ENCODE results near the gene GOLGA6L10. TPM values are rescaled to one million over a fixed set of nuclear protein-coding genes. Genes with fewer than 3 reads are reported as not detected.
"Not testable (repeated sequence)": the region's sequence is repeated elsewhere in the genome, so short reads cannot be mapped to it uniquely, and the experiment has no call there.

GOLGA6L10 gene
- total RNA-seq, 1 experiment from 2014 or later, result 2.0 TPM

GRCh38 chr15:82329039-82329438, 20.2 kb downstream of the GOLGA6L10 start:
- not testable (repeated sequence) for H3K79me2 ChIP-seq (ENCODE audit: insufficient read depth, low read length); H3K4me2 ChIP-seq (ENCODE audit: insufficient read depth, insufficient read length, low read length); H2BK20ac ChIP-seq (ENCODE audit: low read depth, low read length, poor library complexity, severe bottlenecking); H4K8ac ChIP-seq (replicated peaks; ENCODE audit: insufficient read length, low read depth, low read length); H3K27ac Mint-ChIP-seq; H3K4me1 ChIP-seq (ENCODE audit: insufficient read depth, low read length); H3K27ac ChIP-seq (ENCODE audit: insufficient read length, low read depth, low read length); H3K18ac ChIP-seq (ENCODE audit: insufficient read length, low read depth, low read length); H3K56ac ChIP-seq (ENCODE audit: insufficient read length, low read depth, low read length); H3K23ac ChIP-seq (ENCODE audit: insufficient read length, low read depth, low read length); H4K20me1 ChIP-seq (ENCODE audit: control insufficient read depth, insufficient read depth, insufficient read length); H3K36me3 Mint-ChIP-seq (ENCODE audit: insufficient read depth in 1 of 3, low read depth in 3 of 3); H2BK5ac ChIP-seq (ENCODE audit: insufficient read length, low read length); H2BK12ac ChIP-seq (ENCODE audit: insufficient read length, low read depth, low read length); H3K9ac ChIP-seq (ENCODE audit: extremely low read depth, insufficient read length, low read length); H3K27me3 Mint-ChIP-seq (ENCODE audit: low read depth); H3K14ac ChIP-seq (ENCODE audit: insufficient read depth, low read length); H4K5ac ChIP-seq (ENCODE audit: insufficient read length, low read depth, low read length); H3K23me2 ChIP-seq (ENCODE audit: insufficient read length, low read depth, low read length, poor library complexity, severe bottlenecking); H3T11ph ChIP-seq (ENCODE audit: low read length); H3K4ac ChIP-seq (ENCODE audit: low read depth, low read length); H2AFZ ChIP-seq (ENCODE audit: low read length); H3K9me3 Mint-ChIP-seq; DNase-seq; H3K9me3 ChIP-seq (ENCODE audit: control insufficient read depth, low read depth, low read length); H4K91ac ChIP-seq (ENCODE audit: insufficient read length, low read depth, low read length); H3K79me1 ChIP-seq (ENCODE audit: insufficient read depth, low read depth, low read length, poor library complexity, severe bottlenecking); H3K27me3 ChIP-seq (ENCODE audit: insufficient read depth, low read length); H2AK5ac ChIP-seq (ENCODE audit: insufficient read length, low read length); H2BK15ac ChIP-seq (ENCODE audit: low read depth, low read length); H2BK120ac ChIP-seq (ENCODE audit: low read depth, low read length, poor library complexity, severe bottlenecking); H3K4me1 Mint-ChIP-seq; H3K4me3 Mint-ChIP-seq
- no CpG with 5 or more reads among the region's 13 CpGs for WGBS (ENCODE audit: extremely low coverage, insufficient read length, low lambda C conversion rate)
- TF ChIP-seq CTCF (conservative IDR thresholded peaks at IDR 0.05), result peak; percentile 14; the same call in 2 of the 3 replicates

- H3K14ac ChIP-seq (ENCODE audit: insufficient read depth, low read length); H3T11ph ChIP-seq (ENCODE audit: low read length); H4K8ac ChIP-seq (replicated peaks; ENCODE audit: insufficient read length, low read depth, low read length); H3K79me2 ChIP-seq (ENCODE audit: insufficient read depth, low read length); H3K18ac ChIP-seq (ENCODE audit: insufficient read length, low read depth, low read length); H4K5ac ChIP-seq (ENCODE audit: insufficient read length, low read depth, low read length); H2BK120ac ChIP-seq (ENCODE audit: low read depth, low read length, poor library complexity, severe bottlenecking); H4K91ac ChIP-seq (ENCODE audit: insufficient read length, low read depth, low read length); H3K56ac ChIP-seq (ENCODE audit: insufficient read length, low read depth, low read length); H2BK5ac ChIP-seq (ENCODE audit: insufficient read length, low read length); H3K9me3 ChIP-seq (ENCODE audit: control insufficient read depth, low read depth, low read length); H3K23me2 ChIP-seq (ENCODE audit: insufficient read length, low read depth, low read length, poor library complexity, severe bottlenecking); H2BK12ac ChIP-seq (ENCODE audit: insufficient read length, low read depth, low read length); H3K9me3 Mint-ChIP-seq; H3K27ac Mint-ChIP-seq; H4K20me1 ChIP-seq (ENCODE audit: control insufficient read depth, insufficient read depth, insufficient read length); H3K4me1 ChIP-seq (ENCODE audit: insufficient read depth, low read length); H2BK15ac ChIP-seq (ENCODE audit: low read depth, low read length); H3K4ac ChIP-seq (ENCODE audit: low read depth, low read length); H3K79me1 ChIP-seq (ENCODE audit: insufficient read depth, low read depth, low read length, poor library complexity, severe bottlenecking); H2AK5ac ChIP-seq (ENCODE audit: insufficient read length, low read length); H3K9ac ChIP-seq (ENCODE audit: extremely low read depth, insufficient read length, low read length); H2AFZ ChIP-seq (ENCODE audit: low read length); H3K27me3 Mint-ChIP-seq (ENCODE audit: low read depth); H3K27ac ChIP-seq (ENCODE audit: insufficient read length, low read depth, low read length); H3K23ac ChIP-seq (ENCODE audit: insufficient read length, low read depth, low read length); H3K36me3 Mint-ChIP-seq (ENCODE audit: insufficient read depth in 1 of 3, low read depth in 3 of 3); H3K4me3 Mint-ChIP-seq; DNase-seq; H3K27me3 ChIP-seq (ENCODE audit: insufficient read depth, low read length); H3K4me2 ChIP-seq (ENCODE audit: insufficient read depth, insufficient read length, low read length); H2BK20ac ChIP-seq (ENCODE audit: low read depth, low read length, poor library complexity, severe bottlenecking); H3K4me1 Mint-ChIP-seq: not testable (repeated sequence)
- no CpG with 5 or more reads among the region's 10 CpGs for WGBS (ENCODE audit: extremely low coverage, insufficient read length, low lambda C conversion rate)
These were observed 21.9 kb downstream of the GOLGA6L10 start for GRCh38 chr15:82327372-82327771.
